Fibroblast of skin of scalp (primary cell): ENCODE data around the gene G2E3.
A peak's percentile ranks its signal among the peaks of the same experiment; 100 is the strongest.

Source experiments
- DNase-seq: peaks from one replicate; pipeline ENCODE4 v3.0.0-alpha.2; 2013

G2E3 gene

GRCh38 chr14:30656190-30656632 lies 97.3 kb downstream of the G2E3 start:
- DNase-seq: peak; percentile 11

DNA sequence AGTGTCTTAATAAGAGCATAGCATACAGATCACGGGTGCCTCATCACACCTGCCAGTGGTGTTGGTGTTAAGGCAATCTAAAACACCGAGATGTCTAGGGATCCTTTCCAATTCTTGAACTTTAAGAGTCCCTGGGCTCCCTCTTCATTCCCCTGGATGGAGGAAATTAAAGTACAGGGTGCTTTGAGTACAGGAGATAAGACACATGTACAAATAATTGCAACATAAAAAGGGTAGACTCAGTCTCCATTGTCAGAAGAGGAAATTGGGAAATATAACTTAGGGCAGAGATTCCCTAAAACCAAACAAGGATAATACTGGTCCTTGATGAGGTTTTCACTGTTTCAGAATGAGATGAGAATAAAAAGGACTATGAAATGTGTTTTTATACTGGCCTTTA lies 98.1 kb downstream of the G2E3 start:
- no peak for DNase-seq

GRCh38 chr14:30657606-30658163 lies 98.7 kb downstream of the G2E3 start:
- peak; percentile 2 for DNase-seq

- no peak for DNase-seq
Measured at GRCh38 chr14:30658645-30659044, 99.7 kb downstream of the G2E3 start.

- DNase-seq: no peak
Measured at GRCh38 chr14:30669594-30669993, 110.6 kb downstream of the G2E3 start.
